Measurements from ENCODE around the gene ALG1. TPM values are rescaled to one million over a fixed set of nuclear protein-coding genes. Genes with fewer than 3 reads are reported as not detected.
A peak's percentile ranks its signal among the peaks of the same experiment; 100 is the strongest.

The ALG1 gene
- total and polyA plus RNA-seq, 10 of the 15 experiments (the other 5 are each of a cell fraction or from before 2014, with no cell fraction given), result 1.5 to 43.2 (median 23.8) TPM

- TF ChIP-seq CREB1 (IDR thresholded peaks at IDR 0.05; ENCODE audit: low read depth) (no peak; the same call in 1 of the 2 replicates), SREBF1 (IDR thresholded peaks at IDR 0.05; ENCODE audit: low read length) (peak; percentile 52; the same call in 1 of the 2 replicates), TAF1 (IDR thresholded peaks at IDR 0.05; ENCODE audit: borderline replicate concordance, low read depth, low read length) (peak; percentile 95), EZH2 (IDR thresholded peaks at IDR 0.05; ENCODE audit: borderline replicate concordance, control insufficient read depth, low read depth, low read length) (no peak), MEF2B (IDR thresholded peaks at IDR 0.05; ENCODE audit: partially characterized antibody, poor library complexity, severe bottlenecking) (peak; percentile 87), RFX5 (IDR thresholded peaks at IDR 0.05; ENCODE audit: low read depth, low read length) (no peak), PBX3 (IDR thresholded peaks at IDR 0.05; ENCODE audit: insufficient replicate concordance, low read depth, low read length) (peak; percentile 10), POLR2A (IDR thresholded peaks at IDR 0.05; ENCODE audit: low read depth, low read length) (peak; percentile 98), ZNF24 (IDR thresholded peaks at IDR 0.05) (no peak), RAD21 (IDR thresholded peaks at IDR 0.05; ENCODE audit: insufficient read depth, low read depth, low read length) (no peak), HDAC2 (IDR thresholded peaks at IDR 0.05) (peak; percentile 80; the same call in 1 of the 2 replicates), PAX8 (IDR thresholded peaks at IDR 0.05) (no peak), BACH1 (IDR thresholded peaks at IDR 0.05; ENCODE audit: borderline replicate concordance) (peak; percentile 61), WRNIP1 (IDR thresholded peaks at IDR 0.05; ENCODE audit: borderline replicate concordance, low read depth, low read length) (no peak), HSF1 (IDR thresholded peaks at IDR 0.05; ENCODE audit: low read depth, low read length) (0 out of 2 replicates have a peak, but pooled peaks have one; percentile 35), POU2F2 (IDR thresholded peaks at IDR 0.05; ENCODE audit: borderline replicate concordance, low read depth, low read length) (peak; percentile 61; the same call in 1 of the 3 replicates), RAD51 (IDR thresholded peaks at IDR 0.05) (peak; percentile 99)
- TF ChIP-seq, protein P1, sequence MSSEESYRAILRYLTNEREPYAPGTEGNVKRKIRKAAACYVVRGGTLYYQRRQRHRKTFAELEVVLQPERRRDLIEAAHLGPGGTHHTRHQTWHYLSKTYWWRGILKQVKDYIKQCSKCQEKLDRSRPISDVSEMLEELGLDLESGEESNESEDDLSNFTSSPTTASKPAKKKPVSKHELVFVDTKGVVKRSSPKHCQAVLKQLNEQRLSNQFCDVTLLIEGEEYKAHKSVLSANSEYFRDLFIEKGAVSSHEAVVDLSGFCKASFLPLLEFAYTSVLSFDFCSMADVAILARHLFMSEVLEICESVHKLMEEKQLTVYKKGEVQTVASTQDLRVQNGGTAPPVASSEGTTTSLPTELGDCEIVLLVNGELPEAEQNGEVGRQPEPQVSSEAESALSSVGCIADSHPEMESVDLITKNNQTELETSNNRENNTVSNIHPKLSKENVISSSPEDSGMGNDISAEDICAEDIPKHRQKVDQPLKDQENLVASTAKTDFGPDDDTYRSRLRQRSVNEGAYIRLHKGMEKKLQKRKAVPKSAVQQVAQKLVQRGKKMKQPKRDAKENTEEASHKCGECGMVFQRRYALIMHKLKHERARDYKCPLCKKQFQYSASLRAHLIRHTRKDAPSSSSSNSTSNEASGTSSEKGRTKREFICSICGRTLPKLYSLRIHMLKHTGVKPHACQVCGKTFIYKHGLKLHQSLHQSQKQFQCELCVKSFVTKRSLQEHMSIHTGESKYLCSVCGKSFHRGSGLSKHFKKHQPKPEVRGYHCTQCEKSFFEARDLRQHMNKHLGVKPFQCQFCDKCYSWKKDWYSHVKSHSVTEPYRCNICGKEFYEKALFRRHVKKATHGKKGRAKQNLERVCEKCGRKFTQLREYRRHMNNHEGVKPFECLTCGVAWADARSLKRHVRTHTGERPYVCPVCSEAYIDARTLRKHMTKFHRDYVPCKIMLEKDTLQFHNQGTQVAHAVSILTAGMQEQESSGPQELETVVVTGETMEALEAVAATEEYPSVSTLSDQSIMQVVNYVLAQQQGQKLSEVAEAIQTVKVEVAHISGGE (CRISPR knock-in tag; IDR thresholded peaks at IDR 0.05), result peak; percentile 68
- TF ChIP-seq, protein P2, sequence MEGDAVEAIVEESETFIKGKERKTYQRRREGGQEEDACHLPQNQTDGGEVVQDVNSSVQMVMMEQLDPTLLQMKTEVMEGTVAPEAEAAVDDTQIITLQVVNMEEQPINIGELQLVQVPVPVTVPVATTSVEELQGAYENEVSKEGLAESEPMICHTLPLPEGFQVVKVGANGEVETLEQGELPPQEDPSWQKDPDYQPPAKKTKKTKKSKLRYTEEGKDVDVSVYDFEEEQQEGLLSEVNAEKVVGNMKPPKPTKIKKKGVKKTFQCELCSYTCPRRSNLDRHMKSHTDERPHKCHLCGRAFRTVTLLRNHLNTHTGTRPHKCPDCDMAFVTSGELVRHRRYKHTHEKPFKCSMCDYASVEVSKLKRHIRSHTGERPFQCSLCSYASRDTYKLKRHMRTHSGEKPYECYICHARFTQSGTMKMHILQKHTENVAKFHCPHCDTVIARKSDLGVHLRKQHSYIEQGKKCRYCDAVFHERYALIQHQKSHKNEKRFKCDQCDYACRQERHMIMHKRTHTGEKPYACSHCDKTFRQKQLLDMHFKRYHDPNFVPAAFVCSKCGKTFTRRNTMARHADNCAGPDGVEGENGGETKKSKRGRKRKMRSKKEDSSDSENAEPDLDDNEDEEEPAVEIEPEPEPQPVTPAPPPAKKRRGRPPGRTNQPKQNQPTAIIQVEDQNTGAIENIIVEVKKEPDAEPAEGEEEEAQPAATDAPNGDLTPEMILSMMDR (IDR thresholded peaks at IDR 0.05 in 2 of 3, conservative IDR thresholded peaks at IDR 0.05 in 1 of 3; ENCODE audit: control insufficient read depth in 2 of 3, extremely low read depth in 1 of 3, insufficient read depth in 1 of 3, low read depth in 3 of 3, low read length in 3 of 3), result no peak
- TF ChIP-seq, protein P3, sequence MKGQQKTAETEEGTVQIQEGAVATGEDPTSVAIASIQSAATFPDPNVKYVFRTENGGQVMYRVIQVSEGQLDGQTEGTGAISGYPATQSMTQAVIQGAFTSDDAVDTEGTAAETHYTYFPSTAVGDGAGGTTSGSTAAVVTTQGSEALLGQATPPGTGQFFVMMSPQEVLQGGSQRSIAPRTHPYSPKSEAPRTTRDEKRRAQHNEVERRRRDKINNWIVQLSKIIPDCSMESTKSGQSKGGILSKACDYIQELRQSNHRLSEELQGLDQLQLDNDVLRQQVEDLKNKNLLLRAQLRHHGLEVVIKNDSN (IDR thresholded peaks at IDR 0.05; ENCODE audit: borderline replicate concordance, extremely low read length, insufficient read depth, low read depth, low read length), result peak; percentile 97
Observed at GRCh38 chr16:5071681-5072333, at the start of gene ALG1 (continued).

All from GM12878 (cell line).